ENCODE measurements around the gene MDP1. TPM values are rescaled to one million over a fixed set of nuclear protein-coding genes. Genes with fewer than 3 reads are reported as not detected.
"Not testable (repeated sequence)": the region's sequence is repeated elsewhere in the genome, so short reads cannot be mapped to it uniquely, and the experiment has no call there.

Gene MDP1
- polyA plus RNA-seq, 4 donors = 8.3 to 16.9 (median 11.3) TPM

- DNase-seq (ENCODE audit: low read depth in 4 of 4, low spot score in 3 of 4) = no peak
Measured at GRCh38 chr14:24204163-24205146, 11.4 kb downstream of the MDP1 start.

DNA sequence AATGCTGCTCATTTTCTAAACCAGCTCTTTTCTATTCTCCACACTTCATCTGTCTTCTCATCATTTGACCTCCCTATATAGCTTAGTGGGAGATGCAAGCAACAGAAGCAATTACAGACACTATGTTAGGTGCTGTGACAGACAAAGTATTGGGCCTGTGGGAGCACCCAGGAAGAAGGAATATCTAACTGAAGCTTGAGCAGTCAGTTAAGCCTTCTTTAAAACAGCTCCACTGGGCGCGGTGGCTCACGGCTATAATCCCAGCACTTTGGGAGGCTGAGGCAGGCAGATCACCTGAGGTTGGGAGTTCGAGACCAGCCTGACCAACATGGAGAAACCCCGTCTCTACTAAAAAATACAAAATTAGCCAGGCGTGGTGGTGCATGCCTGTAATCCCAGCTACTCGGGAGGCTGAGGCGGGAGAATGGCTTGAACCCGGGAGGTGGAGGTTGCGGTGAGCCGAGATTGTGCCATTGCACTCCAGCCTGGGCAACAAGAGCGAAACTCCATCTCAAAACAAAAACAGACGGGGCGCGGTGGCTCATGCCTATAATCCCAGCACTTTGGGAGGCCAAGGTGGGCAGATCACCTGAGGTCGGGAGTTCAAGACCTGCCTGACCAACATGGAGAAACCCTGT lies 12.5 kb downstream of the MDP1 start:
- DNase-seq (ENCODE audit: low read depth in 4 of 4, low spot score in 3 of 4) = not testable (repeated sequence)

- not testable (repeated sequence) for DNase-seq (ENCODE audit: low read depth in 4 of 4, low spot score in 3 of 4)
Measured at GRCh38 chr14:24202538-24202937, 13.3 kb downstream of the MDP1 start.

DNA sequence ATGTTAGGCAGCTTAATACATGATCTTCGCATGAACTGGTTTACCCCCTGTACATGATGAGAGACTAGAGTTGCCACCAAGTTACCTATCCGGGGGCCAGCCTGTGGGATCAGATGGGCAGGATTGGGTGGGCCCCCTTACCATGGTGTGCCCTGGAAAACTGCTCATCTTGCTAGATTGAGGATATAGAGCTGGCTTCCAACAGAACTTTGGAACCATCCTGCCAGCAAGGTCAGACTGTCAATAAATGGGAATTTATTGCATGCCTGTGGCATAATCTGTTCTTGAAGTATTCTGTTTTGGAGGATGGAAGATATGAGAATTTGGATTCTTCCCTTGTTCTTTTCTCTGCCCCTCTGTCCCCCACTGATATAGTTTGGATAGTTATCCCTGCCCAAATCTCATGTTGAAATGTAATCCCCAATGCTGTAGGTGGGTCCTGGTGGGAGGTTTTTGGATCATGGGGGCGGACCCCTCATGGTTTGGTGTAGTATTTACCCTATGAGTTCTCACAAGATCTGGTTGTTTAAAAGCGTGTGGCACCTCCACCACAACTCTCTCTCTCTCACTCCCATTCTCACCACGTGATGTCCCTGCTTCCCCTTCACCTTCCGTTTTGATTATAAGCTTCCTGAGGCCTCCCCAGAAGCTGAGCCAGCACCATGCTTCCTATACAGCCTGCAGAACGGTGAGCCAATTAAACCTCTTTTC lies 16.9 kb downstream of the MDP1 start:
- no peak for DNase-seq (ENCODE audit: low read depth in 4 of 4, low spot score in 3 of 4)

DNA sequence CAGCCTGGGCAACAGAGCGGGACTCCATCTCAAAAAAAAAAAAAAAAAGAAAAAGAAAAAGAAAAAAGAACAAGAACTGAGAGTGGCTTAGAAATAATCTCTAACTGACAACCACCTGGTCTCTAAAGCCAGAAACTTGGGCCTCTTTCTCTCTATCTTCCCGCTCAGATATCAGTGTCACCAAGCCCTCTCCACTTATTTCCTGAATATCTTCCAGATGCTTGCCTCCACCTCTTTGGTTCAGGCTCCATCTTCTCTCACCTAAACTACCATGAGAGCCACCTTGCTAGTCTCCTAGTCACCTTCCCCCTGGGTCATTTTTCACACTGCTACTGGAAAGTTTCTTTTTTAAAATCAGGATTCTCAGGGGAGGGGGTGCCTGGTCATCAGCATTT lies 18.8 kb downstream of the MDP1 start:
- DNase-seq (ENCODE audit: low read depth in 4 of 4, low spot score in 3 of 4) = no peak

DNA sequence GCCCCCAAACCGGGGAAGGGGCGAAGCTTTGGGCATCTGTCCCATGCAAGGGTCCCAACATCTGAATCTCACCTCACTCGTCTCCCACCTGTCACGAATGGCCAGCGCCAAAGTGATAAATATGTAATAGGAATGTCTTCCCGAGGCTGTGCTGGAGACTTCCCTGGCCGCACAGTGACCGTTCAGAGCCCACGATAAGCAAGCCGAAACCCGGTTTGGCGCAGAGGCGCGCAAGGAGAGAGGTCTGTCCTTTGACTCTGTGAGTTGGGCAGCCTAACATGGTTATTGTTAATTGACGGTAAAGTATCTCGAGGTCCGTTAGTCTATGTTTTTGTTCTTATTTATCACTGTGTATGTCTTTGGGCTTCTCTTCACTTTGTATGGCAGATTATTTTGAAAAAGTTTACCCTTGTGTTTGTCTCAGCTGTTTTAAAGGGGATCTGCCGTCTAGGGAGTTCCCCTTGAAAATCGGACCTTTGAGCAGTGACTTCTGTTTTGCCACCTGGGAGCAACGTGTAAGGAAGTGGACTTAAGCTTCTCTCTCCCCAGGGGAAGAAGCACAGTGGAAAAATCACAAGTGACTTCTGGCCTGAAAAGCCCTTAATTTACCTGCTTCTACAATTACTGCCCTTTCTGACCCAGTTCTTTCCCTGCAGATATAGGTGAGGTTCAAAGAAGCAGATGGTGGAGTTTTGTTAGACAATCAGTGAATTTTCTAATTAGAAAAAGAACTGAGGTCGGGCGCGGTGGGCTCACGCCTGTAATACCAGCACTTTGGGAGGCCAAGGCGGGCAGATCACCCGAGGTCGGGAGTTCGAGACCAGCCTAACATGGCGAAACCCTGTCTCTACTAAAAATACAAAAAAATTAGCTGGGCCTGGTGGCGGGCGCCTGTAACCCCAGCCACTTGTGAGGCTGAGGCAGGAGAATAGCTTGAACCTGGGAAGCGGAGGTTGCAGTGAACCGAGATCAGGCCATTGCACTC lies 19.5 kb downstream of the MDP1 start:
- DNase-seq (ENCODE audit: low read depth in 4 of 4, low spot score in 3 of 4) = no peak

GRCh38 chr14:24195186-24196070 lies 20.4 kb downstream of the MDP1 start, which contains the start of gene TM9SF1:
TM9SF1 (minus strand) TSS chr14:24195441; CDS start chr14:24195019, 422 bp downstream.
- DNase-seq (ENCODE audit: low read depth in 4 of 4, low spot score in 3 of 4) = peak in 3 of 4 donors; percentile 71 to 84 (median 77)

DNA sequence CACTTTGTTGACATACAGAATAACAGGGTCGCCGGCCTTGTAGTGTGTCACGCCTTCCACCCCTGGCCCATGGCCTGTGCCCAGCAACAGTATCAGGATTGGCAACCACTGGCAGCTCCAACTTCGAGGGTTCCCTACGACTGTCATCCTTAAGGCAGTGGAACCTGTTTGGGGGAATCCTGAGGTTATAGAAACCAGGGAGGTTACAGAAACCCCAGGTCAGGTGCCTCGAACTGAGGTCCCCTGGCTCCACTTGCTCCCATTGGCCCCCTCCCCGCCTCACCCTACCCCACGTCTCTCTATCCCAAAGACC lies 21.0 kb downstream of the MDP1 start:
- DNase-seq (ENCODE audit: low read depth in 4 of 4, low spot score in 3 of 4) = no peak

DNA sequence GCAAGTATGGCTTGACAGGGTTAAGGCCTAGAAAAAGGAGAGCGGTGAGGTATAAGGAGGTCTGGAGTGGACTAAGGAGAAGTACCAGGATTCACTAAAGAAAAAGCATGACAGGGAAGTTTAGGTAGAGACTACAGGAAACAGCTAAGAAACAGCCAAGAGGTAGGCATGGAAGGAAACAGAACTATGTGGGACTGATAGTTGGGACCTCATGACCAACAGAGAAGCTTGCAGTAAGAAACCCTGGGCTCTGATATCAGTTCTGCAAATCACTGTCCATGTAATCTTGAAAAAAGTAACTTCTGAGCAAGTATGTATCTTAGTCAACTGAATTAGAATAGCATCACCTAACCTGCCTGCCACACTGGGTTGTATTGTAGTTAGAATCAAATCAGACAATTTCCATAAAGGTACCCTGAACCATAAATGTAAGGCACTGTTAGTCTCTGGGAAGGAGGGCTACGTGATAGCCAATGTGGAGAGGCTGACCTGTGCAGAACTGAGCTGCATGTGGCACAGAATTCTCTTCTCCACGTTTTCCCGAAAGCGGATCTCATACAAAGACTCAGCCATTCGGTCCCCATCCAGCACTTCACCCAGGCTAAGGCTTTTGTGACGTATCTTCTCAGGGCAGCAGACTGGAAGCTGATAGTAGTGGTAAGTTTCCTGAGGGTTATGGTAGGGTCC lies 21.5 kb downstream of the MDP1 start:
- no peak for DNase-seq (ENCODE audit: low read depth in 4 of 4, low spot score in 3 of 4)

DNA sequence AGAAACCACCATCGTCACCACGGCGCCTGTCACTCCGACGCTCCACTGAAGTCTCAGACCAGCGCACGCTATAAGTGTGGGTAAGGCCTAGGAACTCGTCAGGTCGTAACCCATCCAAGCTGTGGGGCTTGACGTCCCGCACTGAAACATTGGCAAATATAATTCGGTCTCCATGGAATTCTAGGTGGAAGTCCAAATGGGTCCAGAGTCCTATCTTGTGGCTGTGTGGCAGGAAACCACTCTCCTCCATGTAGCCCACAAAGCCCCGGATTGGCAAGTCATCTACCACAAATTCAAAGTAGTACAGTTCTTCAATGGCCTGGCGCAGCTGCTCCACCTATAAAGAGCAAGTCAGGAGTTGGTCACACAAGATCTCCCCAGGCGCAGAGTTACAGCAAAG lies 22.9 kb downstream of the MDP1 start:
- DNase-seq (ENCODE audit: low read depth in 4 of 4, low spot score in 3 of 4) = no peak

DNA sequence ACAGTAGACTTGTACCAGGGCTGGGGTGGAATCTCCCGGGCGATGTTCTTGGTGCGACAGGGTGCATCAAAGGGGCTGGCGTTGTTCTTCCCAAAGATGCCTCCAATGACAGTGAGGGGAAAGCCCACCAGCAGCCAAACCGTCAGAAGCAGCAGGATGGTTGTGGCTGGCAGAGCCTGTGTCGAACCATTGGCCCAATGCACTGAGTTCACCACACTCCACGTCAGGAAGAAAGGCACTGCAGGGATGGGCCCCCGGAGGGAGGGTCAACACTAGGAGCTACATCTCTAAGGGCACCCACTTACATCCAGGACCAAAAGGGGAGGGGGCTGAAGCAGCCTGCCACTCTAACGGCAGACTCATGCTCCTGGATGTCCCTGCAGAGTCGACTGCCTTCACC lies 25.4 kb downstream of the MDP1 start:
- no peak for DNase-seq (ENCODE audit: low read depth in 4 of 4, low spot score in 3 of 4)

GRCh38 chr14:24189460-24189859 lies 26.4 kb downstream of the MDP1 start:
- DNase-seq (ENCODE audit: low read depth in 4 of 4, low spot score in 3 of 4) = no peak

DNA sequence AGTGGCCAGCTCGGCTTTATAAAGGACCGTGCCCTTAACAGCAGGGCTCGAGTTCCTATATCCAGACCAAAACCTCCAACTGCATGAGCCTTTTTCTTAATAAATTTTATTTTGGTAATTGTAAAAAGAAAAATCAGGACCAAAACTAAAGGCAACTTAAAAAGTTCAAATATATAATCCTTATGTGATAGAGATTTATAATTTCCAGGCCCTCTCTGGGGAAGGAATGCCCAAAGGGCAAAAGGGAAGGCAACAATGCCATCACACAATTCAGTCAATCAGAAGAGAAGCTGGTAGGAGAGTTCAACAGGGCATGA lies 26.8 kb downstream of the MDP1 start:
- DNase-seq (ENCODE audit: low read depth in 4 of 4, low spot score in 3 of 4) = no peak

DNA sequence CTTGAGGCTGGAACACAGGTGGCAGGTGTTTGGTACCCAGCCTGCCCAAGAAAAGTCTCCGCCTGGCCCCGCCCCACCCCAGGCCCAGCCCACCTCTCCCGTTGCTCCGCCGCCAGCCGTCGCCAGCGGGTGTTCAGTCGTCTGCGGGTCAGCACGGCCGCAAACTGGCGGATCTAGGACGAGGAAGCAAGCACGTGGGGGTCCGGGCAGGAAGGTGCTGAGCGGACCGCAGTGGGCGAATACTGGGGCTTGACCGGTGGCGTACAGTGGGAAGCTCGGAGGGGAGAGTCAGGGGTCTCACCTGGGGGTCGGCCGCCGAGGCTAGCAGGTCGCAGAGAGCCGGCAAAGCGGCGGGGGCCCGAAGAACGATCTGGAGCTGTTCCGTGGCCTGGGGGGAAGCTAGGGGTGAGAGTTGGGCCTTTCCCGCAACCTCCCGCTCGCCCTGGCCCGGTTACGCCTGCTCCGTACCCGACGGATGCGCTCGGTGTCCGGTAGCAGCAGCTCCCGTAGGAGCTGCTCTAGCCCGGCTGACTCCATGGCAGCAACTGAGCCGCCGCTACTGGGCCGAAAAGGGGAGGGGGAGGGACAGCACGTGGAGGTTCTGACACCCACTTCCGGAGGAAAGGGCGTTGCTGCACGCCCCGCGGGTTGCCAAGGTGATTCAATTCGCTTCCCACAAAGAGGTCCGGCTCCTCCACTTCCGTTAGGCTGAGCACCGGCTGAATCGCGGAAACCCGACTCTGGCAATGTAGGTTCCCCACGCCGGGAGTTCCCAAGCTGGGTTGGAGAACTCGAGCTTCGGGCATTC lies 27.4 kb downstream of the MDP1 start, which contains the start of gene IPO4:
Gene IPO4 (minus strand): TSS at position 566 of the 808 bp plus-strand sequence. CDS start 29 bp downstream, at position 537.
- peak; percentile 87 to 95 (median 92) for DNase-seq (ENCODE audit: low read depth in 4 of 4, low spot score in 3 of 4)

DNA sequence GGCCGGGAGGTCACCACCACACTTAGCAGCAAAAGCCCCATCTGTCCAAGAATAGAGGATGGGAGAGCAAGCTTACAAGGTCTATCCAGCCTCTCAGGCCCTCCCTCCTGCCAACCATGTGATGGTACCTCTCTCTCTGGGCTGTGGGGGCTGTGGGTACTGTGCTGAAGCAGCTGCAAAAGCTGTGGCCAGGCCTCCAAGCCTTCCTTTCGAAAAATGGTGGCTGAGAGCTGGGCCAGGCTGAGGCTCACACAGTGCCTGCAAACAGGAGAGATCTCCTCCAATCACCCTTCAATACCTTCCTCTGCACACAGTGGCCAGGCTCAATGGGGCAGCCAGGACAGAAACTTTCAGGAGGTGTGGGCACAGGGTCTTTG lies 28.3 kb downstream of the MDP1 start:
- DNase-seq (ENCODE audit: low read depth in 4 of 4, low spot score in 3 of 4) = no peak

GRCh38 chr14:24186831-24187538 lies 28.9 kb downstream of the MDP1 start:
- no peak for DNase-seq (ENCODE audit: low read depth in 4 of 4, low spot score in 3 of 4)

- no peak for DNase-seq (ENCODE audit: low read depth in 4 of 4, low spot score in 3 of 4)
Measured at GRCh38 chr14:24185741-24186140, 30.1 kb downstream of the MDP1 start.

All from left renal pelvis (tissue), 4 donors.